ENCODE measurements around the gene FAM200A.

FAM200A gene

GRCh38 chr7:99562832-99563231, 10.9 kb upstream of the FAM200A start:
- H3K27me3 ChIP-seq (replicated peaks; ENCODE audit: insufficient read depth, low read length): no peaks in the 10 kb centered on the region
- no peak overlapping the region for H3K4me2 ChIP-seq (ENCODE audit: low read depth, low read length)
- no peak overlapping the region for H3K9ac ChIP-seq (ENCODE audit: low read length)
- peaks cover 5% of the 10 kb centered on the region; the same call in 1 of the 2 replicates for H3F3A ChIP-seq (ENCODE audit: insufficient read depth, low read length)
- TF ChIP-seq EZH2 (optimal IDR thresholded peaks at IDR 0.05; ENCODE audit: low read depth, low read length) (no peak), EZH2phosphoT487 (IDR thresholded peaks at IDR 0.05; ENCODE audit: low read length) (no peak), CTCF (IDR thresholded peaks at IDR 0.05; ENCODE audit: low read length) (no peak)
- no peak overlapping the region for H3K4me3 ChIP-seq (ENCODE audit: low read length)
- no peaks in the 10 kb centered on the region for H3K79me2 ChIP-seq (ENCODE audit: low read length)
- no peaks in the 10 kb centered on the region for H3K9me3 ChIP-seq (replicated peaks; ENCODE audit: insufficient read depth, low read length)
- H3K27ac ChIP-seq (ENCODE audit: low read length): no peak overlapping the region
- no peaks in the 10 kb centered on the region for H4K20me1 ChIP-seq (ENCODE audit: insufficient read depth, low read length)
- no peak overlapping the region for H2AFZ ChIP-seq (ENCODE audit: low read length)
- H3K36me3 ChIP-seq (replicated peaks; ENCODE audit: insufficient read depth, low read length): no peaks in the 10 kb centered on the region
- no peaks in the 10 kb centered on the region for H3K9me2 ChIP-seq (replicated peaks; ENCODE audit: insufficient read depth, low read length)
- H3K4me1 ChIP-seq (ENCODE audit: low read length): no peaks in the 10 kb centered on the region
- DNase-seq: no peak

- no peak overlapping the region for H2AFZ ChIP-seq (ENCODE audit: low read length)
- no peaks in the 10 kb centered on the region for H3K4me1 ChIP-seq (ENCODE audit: low read length)
- no peak overlapping the region for H3K4me3 ChIP-seq (ENCODE audit: low read length)
- no peak for DNase-seq
- no peak overlapping the region for H3K9ac ChIP-seq (ENCODE audit: low read length)
- H3K27me3 ChIP-seq (replicated peaks; ENCODE audit: insufficient read depth, low read length): no peaks in the 10 kb centered on the region
- H3K4me2 ChIP-seq (ENCODE audit: low read depth, low read length): no peak overlapping the region
- H3K36me3 ChIP-seq (replicated peaks; ENCODE audit: insufficient read depth, low read length): no peaks in the 10 kb centered on the region
- no peaks in the 10 kb centered on the region for H4K20me1 ChIP-seq (ENCODE audit: insufficient read depth, low read length)
- no peak for TF ChIP-seq CTCF (IDR thresholded peaks at IDR 0.05; ENCODE audit: low read length)
- no peak for TF ChIP-seq EZH2 (optimal IDR thresholded peaks at IDR 0.05; ENCODE audit: low read depth, low read length)
- no peak for TF ChIP-seq EZH2phosphoT487 (IDR thresholded peaks at IDR 0.05; ENCODE audit: low read length)
- no peaks in the 10 kb centered on the region for H3K9me2 ChIP-seq (replicated peaks; ENCODE audit: insufficient read depth, low read length)
- no peaks in the 10 kb centered on the region for H3K9me3 ChIP-seq (replicated peaks; ENCODE audit: insufficient read depth, low read length)
- no peaks in the 10 kb centered on the region for H3K79me2 ChIP-seq (ENCODE audit: low read length)
- H3F3A ChIP-seq (ENCODE audit: insufficient read depth, low read length): peaks cover 11% of the 10 kb centered on the region
- no peak overlapping the region for H3K27ac ChIP-seq (ENCODE audit: low read length)
These were observed 10.3 kb upstream of the FAM200A start for GRCh38 chr7:99562114-99562784.

DNA sequence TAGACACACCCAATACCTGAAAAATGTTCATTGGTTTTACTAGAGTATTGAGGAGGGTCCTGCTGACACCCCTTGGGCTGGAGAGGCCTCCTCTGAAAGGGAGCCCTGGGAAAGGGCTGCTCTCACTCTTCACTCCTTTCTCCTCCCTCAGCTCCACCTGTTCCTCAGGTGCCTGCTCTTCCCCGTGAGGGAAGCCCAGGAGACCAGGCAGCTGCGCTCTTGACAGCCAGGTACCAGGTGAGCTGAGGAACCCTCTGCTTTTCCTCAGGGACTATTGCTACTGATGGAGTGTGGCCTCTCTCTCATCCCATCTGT, 9.8 kb upstream of the FAM200A start:
- Histone ChIP-seq H3K9ac (ENCODE audit: low read length) (no peak overlapping the region), H3K4me3 (ENCODE audit: low read length) (no peak overlapping the region), H3K4me1 (ENCODE audit: low read length) (no peaks in the 10 kb centered on the region), H3K79me2 (ENCODE audit: low read length) (no peaks in the 10 kb centered on the region), H3K4me2 (ENCODE audit: low read depth, low read length) (no peak overlapping the region), H3K27me3 (replicated peaks; ENCODE audit: insufficient read depth, low read length) (no peaks in the 10 kb centered on the region), H3K9me2 (replicated peaks; ENCODE audit: insufficient read depth, low read length) (no peaks in the 10 kb centered on the region), H3F3A (ENCODE audit: insufficient read depth, low read length) (peaks cover 11% of the 10 kb centered on the region), H3K36me3 (replicated peaks; ENCODE audit: insufficient read depth, low read length) (no peaks in the 10 kb centered on the region), H2AFZ (ENCODE audit: low read length) (no peak overlapping the region), H3K27ac (ENCODE audit: low read length) (no peak overlapping the region), H3K9me3 (replicated peaks; ENCODE audit: insufficient read depth, low read length) (no peaks in the 10 kb centered on the region), H4K20me1 (ENCODE audit: insufficient read depth, low read length) (no peaks in the 10 kb centered on the region)
- no peak for DNase-seq
- TF ChIP-seq EZH2phosphoT487 (IDR thresholded peaks at IDR 0.05; ENCODE audit: low read length) (no peak), CTCF (IDR thresholded peaks at IDR 0.05; ENCODE audit: low read length) (no peak), EZH2 (optimal IDR thresholded peaks at IDR 0.05; ENCODE audit: low read depth, low read length) (no peak)

Measured in MM.1S (cell line).